ENCODE data around the gene CCDC106. TPM values are rescaled to one million over a fixed set of nuclear protein-coding genes. Genes with fewer than 3 reads are reported as not detected.

Gene CCDC106
- polyA plus RNA-seq, 1 donor (not counting 4 experiments of a cell fraction or from before 2014, with no cell fraction given), result 3.1 TPM

DNA sequence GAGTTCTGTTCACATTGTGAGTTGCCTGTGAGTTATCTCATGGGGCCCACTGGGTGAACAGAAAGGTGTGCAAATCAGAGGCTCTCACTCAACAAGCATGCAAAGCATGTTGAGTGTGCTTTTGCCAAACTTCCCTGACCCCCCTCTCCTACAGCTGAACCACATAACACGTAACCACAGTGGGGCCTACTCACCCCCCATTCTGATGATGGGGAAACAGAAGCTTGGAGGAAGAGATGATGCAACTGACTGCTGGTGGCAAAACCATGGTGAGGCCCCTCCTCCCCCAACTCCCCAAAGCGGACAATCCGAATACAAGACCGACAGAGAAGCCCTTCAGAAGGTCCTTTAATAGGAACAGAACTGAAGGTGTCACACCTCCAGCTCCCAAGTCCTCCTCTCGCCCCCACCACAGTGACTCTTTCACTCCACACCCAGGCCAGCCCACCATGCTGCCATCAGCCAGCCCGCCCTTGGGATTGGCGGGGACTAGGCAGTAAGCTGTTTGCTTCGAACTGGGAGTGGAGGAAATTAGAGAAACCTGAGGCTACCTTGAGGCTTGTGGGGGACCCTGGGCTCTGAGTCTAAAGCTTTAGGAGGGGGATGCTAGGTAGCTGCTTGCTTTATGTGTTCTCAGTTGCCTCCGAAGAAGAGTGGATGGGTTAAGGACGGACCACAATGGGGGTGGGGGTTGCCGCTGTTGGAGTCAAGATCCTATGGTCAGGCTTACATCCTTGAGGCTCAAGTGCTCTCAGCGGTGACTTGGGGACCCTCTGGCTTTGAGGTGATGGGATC lies 27.4 kb upstream of the CCDC106 start:
- H4K20me1 ChIP-seq (ENCODE audit: control insufficient read depth, extremely low read depth, insufficient read depth, low read length), result peaks cover 3% of the 10 kb centered on the region
- no peaks in the 10 kb centered on the region for H3K79me2 ChIP-seq (ENCODE audit: control insufficient read depth, insufficient read depth, low read length)
- H3K36me3 ChIP-seq (ENCODE audit: control insufficient read depth in 2 of 2, extremely low read depth in 1 of 2, insufficient read depth in 2 of 2, low read length in 2 of 2), result peaks cover 5 to 6% of the 10 kb centered on the region in 2 experiments
- H3K4me2 ChIP-seq (ENCODE audit: control insufficient read depth, extremely low read depth, insufficient read depth, low read depth, low read length), result no peak overlapping the region
- H3K9me3 ChIP-seq (ENCODE audit: control insufficient read depth, low read depth, low read length), result no peaks in the 10 kb centered on the region
- TF ChIP-seq, protein P1, sequence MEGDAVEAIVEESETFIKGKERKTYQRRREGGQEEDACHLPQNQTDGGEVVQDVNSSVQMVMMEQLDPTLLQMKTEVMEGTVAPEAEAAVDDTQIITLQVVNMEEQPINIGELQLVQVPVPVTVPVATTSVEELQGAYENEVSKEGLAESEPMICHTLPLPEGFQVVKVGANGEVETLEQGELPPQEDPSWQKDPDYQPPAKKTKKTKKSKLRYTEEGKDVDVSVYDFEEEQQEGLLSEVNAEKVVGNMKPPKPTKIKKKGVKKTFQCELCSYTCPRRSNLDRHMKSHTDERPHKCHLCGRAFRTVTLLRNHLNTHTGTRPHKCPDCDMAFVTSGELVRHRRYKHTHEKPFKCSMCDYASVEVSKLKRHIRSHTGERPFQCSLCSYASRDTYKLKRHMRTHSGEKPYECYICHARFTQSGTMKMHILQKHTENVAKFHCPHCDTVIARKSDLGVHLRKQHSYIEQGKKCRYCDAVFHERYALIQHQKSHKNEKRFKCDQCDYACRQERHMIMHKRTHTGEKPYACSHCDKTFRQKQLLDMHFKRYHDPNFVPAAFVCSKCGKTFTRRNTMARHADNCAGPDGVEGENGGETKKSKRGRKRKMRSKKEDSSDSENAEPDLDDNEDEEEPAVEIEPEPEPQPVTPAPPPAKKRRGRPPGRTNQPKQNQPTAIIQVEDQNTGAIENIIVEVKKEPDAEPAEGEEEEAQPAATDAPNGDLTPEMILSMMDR (optimal IDR thresholded peaks at IDR 0.05 in 1 of 3, IDR thresholded peaks at IDR 0.05 in 1 of 3, conservative IDR thresholded peaks at IDR 0.05 in 1 of 3; ENCODE audit: extremely low read depth in 1 of 3, insufficient read depth in 2 of 3, low read length in 3 of 3), result no peak
- TF ChIP-seq EZH2 (IDR thresholded peaks at IDR 0.05; ENCODE audit: low read length), result no peak
- DNase-seq (ENCODE audit: low read depth, low spot score) (no peak), FAIRE-seq (no peak)
- no peak overlapping the region for H3K9ac ChIP-seq (ENCODE audit: control insufficient read depth, extremely low read depth, insufficient read depth, low read length)
- no peak overlapping the region for H2AFZ ChIP-seq (ENCODE audit: control insufficient read depth, low read length)
- dilution Hi-C loops (cut with MboI; ENCODE audit: extremely low pct_ligation_motif_present, low sequenced_read_pairs), result no loop called here
- H3K27ac ChIP-seq (ENCODE audit: control insufficient read depth, insufficient read depth, low read length), result no peak overlapping the region
- H3K27me3 ChIP-seq (ENCODE audit: control insufficient read depth, extremely low read depth, insufficient read depth, low read length), result no peaks in the 10 kb centered on the region
- H3K4me3 ChIP-seq (ENCODE audit: control insufficient read depth in 2 of 3, extremely low read depth in 1 of 3, insufficient read depth in 2 of 3, low read depth in 1 of 3, low read length in 3 of 3), result no peak overlapping the region
- no peaks in the 10 kb centered on the region for H3K9me1 ChIP-seq (ENCODE audit: control insufficient read depth, extremely low read depth, insufficient read depth, low read length)
- H3K4me1 ChIP-seq (ENCODE audit: control insufficient read depth, extremely low read depth, insufficient read depth, low read length), result peaks cover 13% of the 10 kb centered on the region

- Histone ChIP-seq H3K36me3 (ENCODE audit: control insufficient read depth in 2 of 2, extremely low read depth in 1 of 2, insufficient read depth in 2 of 2, low read length in 2 of 2) (peaks cover 5 to 6% of the 10 kb centered on the region in 2 experiments), H3K9me3 (ENCODE audit: control insufficient read depth, low read depth, low read length) (no peaks in the 10 kb centered on the region), H3K79me2 (ENCODE audit: control insufficient read depth, insufficient read depth, low read length) (no peaks in the 10 kb centered on the region), H3K9me1 (ENCODE audit: control insufficient read depth, extremely low read depth, insufficient read depth, low read length) (no peaks in the 10 kb centered on the region), H3K4me1 (ENCODE audit: control insufficient read depth, extremely low read depth, insufficient read depth, low read length) (peaks cover 13% of the 10 kb centered on the region), H3K4me3 (ENCODE audit: control insufficient read depth in 2 of 3, extremely low read depth in 1 of 3, insufficient read depth in 2 of 3, low read depth in 1 of 3, low read length in 3 of 3) (no peak overlapping the region), H3K4me2 (ENCODE audit: control insufficient read depth, extremely low read depth, insufficient read depth, low read depth, low read length) (no peak overlapping the region), H2AFZ (ENCODE audit: control insufficient read depth, low read length) (no peak overlapping the region), H3K27ac (ENCODE audit: control insufficient read depth, insufficient read depth, low read length) (no peak overlapping the region), H4K20me1 (ENCODE audit: control insufficient read depth, extremely low read depth, insufficient read depth, low read length) (peaks cover 3% of the 10 kb centered on the region), H3K27me3 (ENCODE audit: control insufficient read depth, extremely low read depth, insufficient read depth, low read length) (no peaks in the 10 kb centered on the region), H3K9ac (ENCODE audit: control insufficient read depth, extremely low read depth, insufficient read depth, low read length) (no peak overlapping the region)
- DNase-seq (ENCODE audit: low read depth, low spot score), result no peak
- no peak for FAIRE-seq
- dilution Hi-C loops (cut with MboI; ENCODE audit: extremely low pct_ligation_motif_present, low sequenced_read_pairs), result no loop called here
- no peak for TF ChIP-seq EZH2 (IDR thresholded peaks at IDR 0.05; ENCODE audit: low read length)
- TF ChIP-seq, protein P1 (optimal IDR thresholded peaks at IDR 0.05 in 1 of 3, IDR thresholded peaks at IDR 0.05 in 1 of 3, conservative IDR thresholded peaks at IDR 0.05 in 1 of 3; ENCODE audit: extremely low read depth in 1 of 3, insufficient read depth in 2 of 3, low read length in 3 of 3), result no peak
Observed at GRCh38 chr19:55621205-55621672, 26.8 kb upstream of the CCDC106 start.

Data from keratinocyte (primary cell).